Hepatocyte (in vitro differentiated cells): ENCODE measurements around the gene HHLA2. TPM values are rescaled to one million over a fixed set of nuclear protein-coding genes. Genes with fewer than 3 reads are reported as not detected.
"Not testable (repeated sequence)": the region's sequence is repeated elsewhere in the genome, so short reads cannot be mapped to it uniquely, and the experiment has no call there.

Experiments
- DNase-seq: peaks from one replicate; pipeline ENCODE4 v3.0.0-alpha.2; 2016; ENCODE audit warnings: low spot score
- H2AFZ ChIP-seq: fragments of 200-600 bp; sonication (generic); 2 replicates; pipeline ENCODE4 v1.6.0; 2016; ENCODE audit warnings: antibody characterized with exemption, mild to moderate bottlenecking
- H3K27ac ChIP-seq: fragments of 200-600 bp; sonication (generic); 2 replicates; pipeline ENCODE4 v1.5.1; 2016; ENCODE audit warnings: mild to moderate bottlenecking
- H3K27me3 ChIP-seq: fragments of 200-600 bp; sonication (generic); 2 replicates; pipeline ENCODE4 v1.6.1; 2016
- H3K36me3 ChIP-seq: fragments of 200-600 bp; sonication (generic); replicated peaks from 2 replicates; pipeline ENCODE4 v1.5.1; 2016; ENCODE audit warnings: low read depth; ENCODE audit not compliant: insufficient read depth
- H3K4me1 ChIP-seq: fragments of 200-600 bp; sonication (generic); 2 replicates; pipeline ENCODE4 v1.5.1; 2016; ENCODE audit warnings: mild to moderate bottlenecking, moderate library complexity; ENCODE audit not compliant: insufficient read depth
- H3K4me2 ChIP-seq: fragments of 200-600 bp; sonication (generic); 2 replicates; pipeline ENCODE4 v1.6.0; 2016
- H3K4me3 ChIP-seq: fragments of 200-600 bp; sonication (generic); 2 replicates; pipeline ENCODE4 v1.5.1; 2016; ENCODE audit warnings: mild to moderate bottlenecking
- H3K79me2 ChIP-seq: fragments of 200-600 bp; sonication (generic); 2 replicates; pipeline ENCODE4 v1.6.0; 2017; ENCODE audit warnings: mild to moderate bottlenecking
- H3K9me2 ChIP-seq: fragments of 200-600 bp; sonication (generic); replicated peaks from 2 replicates; pipeline ENCODE4 v1.6.0; 2017; ENCODE audit warnings: mild to moderate bottlenecking; ENCODE audit not compliant: insufficient read depth
- H3K9me3 ChIP-seq: fragments of 200-600 bp; sonication (generic); 2 replicates; pipeline ENCODE4 v1.5.1; 2016; ENCODE audit warnings: low read depth, mild to moderate bottlenecking
- H4K20me1 ChIP-seq: fragments of 200-600 bp; sonication (generic); 2 replicates; pipeline ENCODE4 v1.6.0; 2016; ENCODE audit warnings: mild to moderate bottlenecking; ENCODE audit not compliant: insufficient read depth, poor library complexity, severe bottlenecking
- EZH2 ChIP-seq: fragments of 200-600 bp; sonication (generic); IDR thresholded peaks from 2 replicates; pipeline ENCODE4 v1.6.1; 2016; ENCODE audit warnings: antibody characterized with exemption, mild to moderate bottlenecking, borderline replicate concordance
- EZH2phosphoT487 ChIP-seq: fragments of 200-600 bp; sonication (generic); IDR thresholded peaks from one replicate; pipeline ENCODE4 v1.6.1; 2018; ENCODE audit warnings: antibody characterized with exemption, mild to moderate bottlenecking, low read depth, moderate library complexity; ENCODE audit not compliant: unreplicated experiment, severe bottlenecking
- WGBS: methylation state at CpG from one replicate; pipeline ENCODE4 v1.1.6; 2016; ENCODE audit warnings: low lambda C conversion rate; ENCODE audit errors: missing lambda C conversion rate; 5-methylcytosine and 5-hydroxymethylcytosine counted together
- polyA plus RNA-seq: library from polyadenylated mRNA; unstranded; fragments of >200 nt; fragmentation: Nextera tagmentation; extraction: Ambion mirVana; gene quantifications from 2 replicates; pipeline ENCODE4 v1.2.1, GENCODE V29; 2016
- total RNA-seq: library from RNA; depleted of rRNA; stranded (reverse); fragments of >200 nt; gene quantifications from 2 replicates; pipeline ENCODE4 v1.2.3, GENCODE V29; 2014
- TF ChIP-seq, protein P1 (sequence below): fragments of 200-600 bp; sonication (generic); IDR thresholded peaks from 2 replicates; pipeline ENCODE4 v1.5.1; 2016; ENCODE audit warnings: antibody characterized with exemption, mild to moderate bottlenecking; ENCODE audit not compliant: poor library complexity

The HHLA2 gene
- total and polyA plus RNA-seq, 2 experiments from 2014 or later = 6.1 to 21.8 TPM

DNA sequence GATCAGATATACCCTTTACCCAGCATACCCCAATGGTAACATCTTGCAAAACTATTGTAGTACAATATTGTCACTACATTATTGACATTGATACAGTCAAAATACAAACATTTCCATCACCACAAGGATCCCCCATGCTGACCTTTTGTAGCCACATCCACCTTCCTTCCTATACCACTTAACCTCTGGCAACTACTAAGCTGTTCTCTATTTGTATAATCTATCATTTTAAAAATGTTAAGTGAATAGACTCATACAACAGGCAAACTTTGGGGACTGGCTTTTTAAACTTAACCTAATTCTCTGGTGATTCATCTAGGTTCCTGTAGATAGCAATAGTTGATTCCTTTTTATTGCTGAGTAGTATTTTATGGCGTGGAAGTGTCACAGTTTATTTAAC lies 44.5 kb upstream of the HHLA2 start:
- WGBS = 97% methylated on average over 1 of the region's 1 CpG
- H3K27ac ChIP-seq = no peak overlapping the region

DNA sequence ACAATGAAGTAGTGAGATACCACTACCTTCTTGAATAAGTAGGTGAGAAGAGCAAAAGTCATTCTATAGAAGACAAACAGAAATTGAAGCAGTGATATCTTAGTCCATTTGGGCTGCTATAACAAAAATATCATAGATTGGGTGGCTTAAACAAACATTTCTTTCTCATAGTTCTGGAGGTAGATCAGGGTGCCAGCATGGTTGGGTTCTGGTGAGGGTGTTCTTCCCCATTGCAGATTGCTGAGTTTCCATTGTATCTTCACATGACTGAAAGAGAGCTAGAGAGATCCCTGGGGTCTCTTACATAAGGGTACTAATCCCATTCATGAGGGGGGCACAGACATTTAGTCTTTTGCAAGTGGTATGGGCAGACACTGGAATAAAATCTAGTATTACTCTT lies 41.2 kb upstream of the HHLA2 start:
- no peaks in the 10 kb centered on the region for H3K79me2 ChIP-seq
- H3K27me3 ChIP-seq = no peaks in the 10 kb centered on the region
- no peaks in the 10 kb centered on the region for H3K9me3 ChIP-seq
- no peaks in the 10 kb centered on the region for H3K9me2 ChIP-seq
- no peaks in the 10 kb centered on the region for H3K36me3 ChIP-seq
- no peak for DNase-seq
- no peak overlapping the region for H3K4me3 ChIP-seq
- H3K4me2 ChIP-seq = no peak overlapping the region
- H2AFZ ChIP-seq = no peak overlapping the region
- TF ChIP-seq EZH2phosphoT487 = no peak
- TF ChIP-seq EZH2 = no peak
- TF ChIP-seq, protein P1, sequence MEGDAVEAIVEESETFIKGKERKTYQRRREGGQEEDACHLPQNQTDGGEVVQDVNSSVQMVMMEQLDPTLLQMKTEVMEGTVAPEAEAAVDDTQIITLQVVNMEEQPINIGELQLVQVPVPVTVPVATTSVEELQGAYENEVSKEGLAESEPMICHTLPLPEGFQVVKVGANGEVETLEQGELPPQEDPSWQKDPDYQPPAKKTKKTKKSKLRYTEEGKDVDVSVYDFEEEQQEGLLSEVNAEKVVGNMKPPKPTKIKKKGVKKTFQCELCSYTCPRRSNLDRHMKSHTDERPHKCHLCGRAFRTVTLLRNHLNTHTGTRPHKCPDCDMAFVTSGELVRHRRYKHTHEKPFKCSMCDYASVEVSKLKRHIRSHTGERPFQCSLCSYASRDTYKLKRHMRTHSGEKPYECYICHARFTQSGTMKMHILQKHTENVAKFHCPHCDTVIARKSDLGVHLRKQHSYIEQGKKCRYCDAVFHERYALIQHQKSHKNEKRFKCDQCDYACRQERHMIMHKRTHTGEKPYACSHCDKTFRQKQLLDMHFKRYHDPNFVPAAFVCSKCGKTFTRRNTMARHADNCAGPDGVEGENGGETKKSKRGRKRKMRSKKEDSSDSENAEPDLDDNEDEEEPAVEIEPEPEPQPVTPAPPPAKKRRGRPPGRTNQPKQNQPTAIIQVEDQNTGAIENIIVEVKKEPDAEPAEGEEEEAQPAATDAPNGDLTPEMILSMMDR = no peak
- no peaks in the 10 kb centered on the region for H3K4me1 ChIP-seq
- H4K20me1 ChIP-seq = no peaks in the 10 kb centered on the region
- no peak overlapping the region for H3K27ac ChIP-seq

More for the DNA sequence above, 44.5 kb upstream of the HHLA2 start:
- Histone ChIP-seq H3K79me2 (no peaks in the 10 kb centered on the region), H3K27me3 (no peaks in the 10 kb centered on the region), H4K20me1 (no peaks in the 10 kb centered on the region), H3K9me2 (no peaks in the 10 kb centered on the region), H2AFZ (no peak overlapping the region), H3K4me2 (no peak overlapping the region), H3K9me3 (no peaks in the 10 kb centered on the region), H3K36me3 (no peaks in the 10 kb centered on the region), H3K4me3 (no peak overlapping the region), H3K4me1 (no peaks in the 10 kb centered on the region)
- DNase-seq = no peak
- TF ChIP-seq EZH2 (no peak), EZH2phosphoT487 (no peak)
- TF ChIP-seq, protein P1 = no peak

DNA sequence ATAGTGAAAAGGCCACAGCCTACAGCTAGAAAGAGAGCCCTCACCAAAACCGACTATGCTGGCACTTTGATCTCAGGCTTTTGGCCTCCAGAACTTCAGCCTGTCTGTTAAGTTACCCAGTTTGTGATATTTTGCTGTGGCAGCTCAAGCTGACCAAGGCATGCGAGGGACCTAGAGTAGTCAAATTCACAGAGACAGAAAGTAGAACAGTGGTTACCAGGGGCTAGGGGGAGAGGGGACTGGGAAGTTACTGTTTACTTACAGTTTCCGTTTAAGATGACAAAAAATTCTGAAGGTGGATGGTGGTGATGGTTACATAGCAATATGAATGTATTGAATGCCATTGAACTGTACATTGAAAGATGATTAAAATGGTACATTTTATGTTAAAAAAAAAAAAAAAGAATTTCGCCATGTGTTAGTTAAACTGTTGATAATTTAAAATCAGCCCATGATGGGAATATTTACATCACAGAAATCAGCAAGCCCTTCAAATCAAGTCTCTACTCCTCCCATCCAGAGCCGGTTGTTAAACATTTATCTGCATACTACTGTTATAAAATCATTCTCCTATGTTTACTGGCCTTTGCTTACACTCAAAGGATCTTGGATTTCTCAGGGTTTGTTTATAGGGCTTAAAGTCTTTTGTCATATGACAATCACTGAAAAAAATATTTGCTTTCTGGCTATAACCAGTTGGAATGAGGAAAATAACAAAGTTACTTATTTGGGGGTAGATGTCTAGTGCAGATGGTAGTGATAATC lies 31.6 kb upstream of the HHLA2 start:
- not testable (repeated sequence) for H2AFZ ChIP-seq, H3K4me3 ChIP-seq, H3K27ac ChIP-seq, H3K36me3 ChIP-seq, H3K4me2 ChIP-seq, H3K9me2 ChIP-seq, H3K4me1 ChIP-seq, H3K79me2 ChIP-seq, H4K20me1 ChIP-seq, H3K9me3 ChIP-seq, H3K27me3 ChIP-seq, DNase-seq
- 72% methylated on average over 5 of the region's 5 CpGs for WGBS

DNA sequence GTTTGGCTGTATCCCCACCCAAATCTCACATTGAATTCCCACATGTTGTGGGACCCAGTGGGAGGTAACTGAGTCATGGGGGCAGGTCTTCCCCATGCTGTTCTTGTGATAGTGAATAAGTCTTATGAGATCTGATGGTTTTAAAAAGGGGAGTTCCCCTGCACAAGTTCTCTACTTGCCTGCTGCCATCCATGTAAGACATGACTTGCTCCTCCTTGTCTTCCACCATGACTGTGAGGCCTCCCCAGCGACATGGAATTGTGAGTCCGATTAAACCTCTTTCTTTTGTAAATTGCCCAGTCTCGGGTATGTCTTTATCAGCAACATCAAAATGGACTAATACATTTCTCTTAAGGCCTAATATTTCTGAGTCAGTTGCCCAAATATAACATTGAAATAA lies 28.1 kb upstream of the HHLA2 start:
- WGBS = 97% methylated on average over 3 of the region's 3 CpGs
- not testable (repeated sequence) for H3K4me1 ChIP-seq, H2AFZ ChIP-seq, H3K4me3 ChIP-seq, H3K9me2 ChIP-seq, H3K36me3 ChIP-seq, H3K79me2 ChIP-seq, H3K27ac ChIP-seq, H3K27me3 ChIP-seq, H4K20me1 ChIP-seq, H3K9me3 ChIP-seq, H3K4me2 ChIP-seq, DNase-seq
